HepG2 (cell line): ENCODE data around the gene RPRD1A. TPM values are rescaled to one million over a fixed set of nuclear protein-coding genes. Genes with fewer than 3 reads are reported as not detected.

Experiments
- ATAC-seq: fragments of 200-7000 bp; cut with Tn5 transposase; 3 replicates; pipeline ENCODE4 v1.9.1; 2020; ENCODE audit warnings: mild to moderate bottlenecking, moderate library complexity
- BruUV-seq: library from RNA; stranded (reverse); fragments of 400-500 nt; replicated peaks from 2 replicates; lab custom pipeline; 2021; lab: Mats Ljungman, UMichigan
- CTCF ChIA-PET: fragments of 300-600 bp; formaldehyde crosslinking; extraction: SDS; loops from one replicate; lab custom pipeline; 2021; ENCODE audit warnings: low total read pairs, inconsistent platforms, low intra/inter-chr PET ratio; lab: Yijun Ruan, JAX
- POLR2A ChIA-PET: fragments of 350-600 bp; sonication (Branson Sonifier 250); formaldehyde crosslinking; loops from one replicate; lab custom pipeline; 2020; ENCODE audit warnings: antibody characterized with exemption, inconsistent platforms; lab: Yijun Ruan, JAX
- DNase-seq: peaks from one replicate; pipeline ENCODE4 v3.0.0-alpha.2; 2015; ENCODE audit warnings: low spot score
- FAIRE-seq: peaks from 3 replicates; lab custom pipeline; 2011; peaks lifted over from hg19 to GRCh38; lab: Jason Lieb, UNC
- H2AFZ ChIP-seq: one replicate; pipeline ENCODE4 v1.6.1; 2011; ENCODE audit warnings: low read length, inconsistent platforms
- H3K27ac ChIP-seq: fragments of 300-600 bp; 3 replicates; pipeline ENCODE4 v1.8.0; 2011; ENCODE audit warnings: mixed run types, mild to moderate bottlenecking, mixed read lengths, low read length, inconsistent platforms; ENCODE audit not compliant: insufficient read depth; ENCODE audit errors: extremely low read length
- H3K27me3 ChIP-seq, 2 experiments: fragments of 200-600 bp in 1 of 2; 2 replicates in 1 of 2; 3 replicates in 1 of 2; pipeline versions ENCODE4 v1.6.0 to v1.8.0; 2011; ENCODE audit warnings: low read length in 2 of 2, mild to moderate bottlenecking in 2 of 2, moderate library complexity in 2 of 2, inconsistent platforms in 1 of 2; ENCODE audit not compliant: insufficient read depth in 2 of 2, control insufficient read depth in 1 of 2
- H3K36me3 ChIP-seq, 2 experiments: fragments of 200-600 bp in 1 of 2; replicated peaks in 1 of 2; 2 replicates in 1 of 2; 3 replicates in 1 of 2; pipeline versions ENCODE4 v1.5.1 to v1.8.0; 2011; ENCODE audit warnings: low read length in 2 of 2, inconsistent platforms in 1 of 2; ENCODE audit not compliant: insufficient read depth in 2 of 2, control insufficient read depth in 1 of 2
- H3K4me1 ChIP-seq: 2 replicates; pipeline ENCODE4 v1.5.1; 2012; ENCODE audit warnings: low read length, inconsistent platforms; ENCODE audit not compliant: insufficient read depth
- H3K4me2 ChIP-seq: 2 replicates; pipeline ENCODE4 v1.6.0; 2011; ENCODE audit warnings: low read depth, low read length, inconsistent platforms
- H3K4me3 ChIP-seq, 3 experiments: fragments of 200-600 bp in 1 of 3; sonication (generic), shearing (Covaris generic) in 1 of 3; replicated peaks in 1 of 3; 2 replicates each; pipeline ENCODE4 v1.5.1; 2011 to 2016; ENCODE audit warnings: low read length in 3 of 3, inconsistent platforms in 2 of 3, low read depth in 2 of 3, mild to moderate bottlenecking in 2 of 3, control low read depth in 1 of 3, mixed read lengths in 1 of 3; ENCODE audit not compliant: insufficient read depth in 1 of 3
- H3K79me2 ChIP-seq: one replicate; pipeline ENCODE4 v1.6.1; 2011; ENCODE audit warnings: low read length, inconsistent platforms; ENCODE audit not compliant: insufficient read depth
- H3K9ac ChIP-seq: 2 replicates; pipeline ENCODE4 v1.6.0; 2011; ENCODE audit warnings: mild to moderate bottlenecking, low read depth, low read length, inconsistent platforms; ENCODE audit not compliant: insufficient read depth
- H3K9me3 ChIP-seq: 2 replicates; pipeline ENCODE4 v1.5.1; 2012; ENCODE audit warnings: mild to moderate bottlenecking, low read length
- H4K20me1 ChIP-seq: 2 replicates; pipeline ENCODE4 v1.6.0; 2011; ENCODE audit warnings: inconsistent platforms, mild to moderate bottlenecking, low read length, moderate library complexity; ENCODE audit not compliant: insufficient read depth
- KDM2A ChIP-seq: sonication (generic); formaldehyde crosslinking; IDR thresholded peaks from 2 replicates; pipeline ENCODE4 v1.4.0; 2020; ENCODE audit warnings: low read depth, missing genetic modification reagents, borderline replicate concordance
- POLR2A ChIP-seq, 2 experiments: IDR thresholded peaks; 2 replicates each; pipeline ENCODE4 v1.6.1; 2011; ENCODE audit warnings: low read depth in 2 of 2, low read length in 2 of 2, mild to moderate bottlenecking in 1 of 2, moderate library complexity in 1 of 2; ENCODE audit not compliant: insufficient read depth in 1 of 2
- POLR2G ChIP-seq: fragments of 200-400 bp; formaldehyde crosslinking; IDR thresholded peaks from 2 replicates; pipeline ENCODE4 v1.6.1; 2018; ENCODE audit warnings: mild to moderate bottlenecking, low read depth, low read length, moderate library complexity
- RAD21 ChIP-seq: fragments of 450-650 bp; formaldehyde crosslinking; IDR thresholded peaks from 2 replicates; pipeline ENCODE4 v1.5.0; 2020; ENCODE audit warnings: mild to moderate bottlenecking
- RBFOX2 ChIP-seq: fragments of 200-400 bp; formaldehyde crosslinking; IDR thresholded peaks from 2 replicates; pipeline ENCODE4 v1.6.1; 2017; ENCODE audit warnings: low read depth, mild to moderate bottlenecking, low read length
- SAFB2 ChIP-seq: sonication (generic); formaldehyde crosslinking; IDR thresholded peaks from 2 replicates; pipeline ENCODE4 v1.5.1; 2020; ENCODE audit warnings: missing genetic modification reagents, low read depth, mild to moderate bottlenecking, borderline replicate concordance
- SALL2 ChIP-seq: sonication (generic); formaldehyde crosslinking; IDR thresholded peaks from 2 replicates; pipeline ENCODE4 v1.8.1; 2023; ENCODE audit warnings: mild to moderate bottlenecking, missing genetic modification reagents, inconsistent platforms
- SMC3 ChIP-seq: IDR thresholded peaks from 2 replicates; pipeline ENCODE4 v1.6.1; 2011; ENCODE audit warnings: low read length, improper control_type of control experiment
- TBL1XR1 ChIP-seq: fragments of 150-350 bp; IDR thresholded peaks from 2 replicates; pipeline ENCODE4 v1.6.1; 2014; ENCODE audit warnings: borderline replicate concordance, low read length; ENCODE audit not compliant: partially characterized antibody
- ZHX2 ChIP-seq, 2 experiments: sonication (generic) in 1 of 2; formaldehyde crosslinking in 1 of 2; IDR thresholded peaks; 2 replicates each; pipeline versions ENCODE4 v1.6.1 to v1.9.0; 2014 to 2022; ENCODE audit warnings: antibody characterized with exemption in 1 of 2, borderline replicate concordance in 1 of 2, inconsistent platforms in 1 of 2, low read depth in 1 of 2, missing genetic modification reagents in 1 of 2
- ZNF788 ChIP-seq: sonication (generic); formaldehyde crosslinking; IDR thresholded peaks from 2 replicates; pipeline ENCODE4 v1.5.0; 2020; ENCODE audit warnings: mild to moderate bottlenecking, missing genetic modification reagents, borderline replicate concordance
- ZSCAN20 ChIP-seq: sonication (generic); formaldehyde crosslinking; IDR thresholded peaks from 2 replicates; pipeline ENCODE4 v1.4.0; 2020; ENCODE audit warnings: missing genetic modification reagents, mild to moderate bottlenecking, borderline replicate concordance
- WGBS: methylation state at CpG from one replicate; pipeline ENCODE4 v1.1.6; 2017; ENCODE audit warnings: low lambda C conversion rate; 5-methylcytosine and 5-hydroxymethylcytosine counted together
- in situ Hi-C: cut with HindIII; loops from 2 replicates; pipeline ENCODE4 v1.10.0; 2017; ENCODE audit warnings: low pct_unique_long_range_greater_than_20kb; ENCODE audit not compliant: extremely low pct_ligation_motif_present
- intact Hi-C: fragments of 100-400 bp; cut with micrococcal nuclease; formaldehyde crosslinking; loops from one replicate; pipeline ENCODE4 v1.10.0; 2022; ENCODE audit not compliant: unreplicated experiment
- polyA plus RNA-seq, 8 experiments: library from polyadenylated mRNA; depleted of rRNA in 3 of 8; stranded (reverse) in 7 of 8; unstranded in 1 of 8; fragments of >200 nt; fragmentation: Illumina TruSeq in 4 of 8; extraction: Trizol in 4 of 8; gene quantifications; 2 replicates each; pipeline versions ENCODE4 v1.2.1 to v1.2.3, GENCODE V29; 2011 to 2016; ENCODE audit warnings: low read depth in 4 of 8, missing spikeins in 1 of 8, mixed read lengths in 1 of 8; ENCODE audit not compliant: insufficient read depth in 1 of 8
- total RNA-seq, 5 experiments: library from RNA; depleted of rRNA; stranded (reverse); fragments of >200 nt; fragmentation: Illumina TruSeq; extraction: Trizol; gene quantifications; 2 replicates each; pipeline ENCODE4 v1.2.3, GENCODE V29; 2016; ENCODE audit warnings: low read depth in 1 of 5
- TF ChIP-seq, protein P1 (sequence below): sonication (generic); formaldehyde crosslinking; IDR thresholded peaks from 2 replicates; pipeline ENCODE4 v1.8.0; 2022; ENCODE audit warnings: missing genetic modification reagents, mild to moderate bottlenecking, inconsistent platforms, borderline replicate concordance
- TF ChIP-seq, protein P2 (sequence below): sonication (generic); formaldehyde crosslinking; IDR thresholded peaks from 2 replicates; pipeline ENCODE4 v1.4.0; 2020; ENCODE audit warnings: mild to moderate bottlenecking, missing genetic modification reagents

RPRD1A gene
- total and polyA plus RNA-seq, 2 of the 13 experiments (the other 11 are each of a cell fraction or from before 2014, with no cell fraction given) = 42.5 to 78.2 TPM

DNA sequence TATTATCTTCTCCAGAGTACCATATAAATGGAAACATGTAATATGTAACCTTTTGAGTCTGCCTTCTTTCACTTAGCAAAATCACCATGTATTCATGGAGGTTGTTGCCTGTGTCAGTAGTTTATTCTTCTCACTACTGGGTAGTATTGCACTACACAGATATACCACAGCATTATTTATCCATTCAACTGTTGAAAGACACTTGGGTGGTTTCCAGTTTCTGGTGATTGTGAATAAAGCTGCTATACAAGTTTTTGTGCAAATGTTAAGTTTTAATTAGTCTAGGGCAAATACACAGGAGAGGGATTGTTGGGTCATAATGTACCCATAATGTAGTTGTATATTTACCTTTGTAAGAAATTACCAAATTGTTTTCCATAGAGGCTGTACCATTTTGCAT lies 29.6 kb upstream of the RPRD1A start (continued):
- TF ChIP-seq SAFB2 = no peak
- TF ChIP-seq TBL1XR1 = no peak
- TF ChIP-seq, protein P1, sequence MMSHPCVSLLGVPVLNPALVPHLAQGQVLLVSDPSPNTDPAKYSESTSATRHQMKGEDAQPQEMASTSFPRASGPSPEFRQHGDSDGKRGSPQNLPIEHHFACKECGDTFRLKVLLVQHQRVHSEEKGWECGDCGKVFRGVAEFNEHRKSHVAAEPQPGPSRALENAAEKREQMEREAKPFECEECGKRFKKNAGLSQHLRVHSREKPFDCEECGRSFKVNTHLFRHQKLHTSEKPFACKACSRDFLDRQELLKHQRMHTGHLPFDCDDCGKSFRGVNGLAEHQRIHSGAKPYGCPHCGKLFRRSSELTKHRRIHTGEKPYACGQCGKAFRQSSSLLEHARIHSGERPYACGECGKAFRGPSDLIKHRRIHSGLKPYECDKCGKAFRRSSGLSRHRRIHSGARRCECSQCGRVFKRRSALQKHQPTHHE (CRISPR knock-in tag) = no peak
- TF ChIP-seq ZNF788 (CRISPR knock-in tag) = no peak

DNA sequence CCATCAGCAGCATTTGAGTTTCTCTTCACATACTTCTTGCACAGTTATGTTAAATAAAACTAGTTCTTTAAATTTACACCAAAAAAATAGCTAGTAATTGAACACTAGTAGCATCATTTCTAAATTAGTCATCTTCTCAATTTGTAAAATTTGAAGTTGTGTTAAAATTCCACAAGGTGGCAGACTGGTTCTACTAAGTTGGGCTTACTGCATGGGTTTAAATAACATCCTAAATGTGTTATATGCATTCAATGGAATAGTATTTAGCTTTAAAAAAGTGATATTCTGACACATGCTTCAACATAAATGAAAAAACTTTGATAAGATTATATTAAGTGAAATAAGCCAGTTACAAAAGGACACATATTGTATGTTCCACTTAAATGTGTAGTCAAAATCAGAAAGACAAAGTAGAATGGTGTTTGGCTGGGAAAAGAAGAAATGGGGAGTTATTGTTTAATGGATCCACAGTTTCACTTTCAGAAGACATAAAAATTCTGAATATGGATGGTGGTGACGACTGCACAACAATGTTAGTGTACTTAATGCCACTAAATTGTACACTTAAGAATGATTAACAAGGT lies 28.7 kb upstream of the RPRD1A start:
- Histone ChIP-seq H3K4me1 (peaks cover 6% of the 10 kb centered on the region; the same call in 1 of the 2 replicates), H3K9ac (no peak overlapping the region), H4K20me1 (no peaks in the 10 kb centered on the region), H3K4me2 (no peak overlapping the region), H3K27me3 (0 out of 5 replicates have a peak, but pooled peaks cover 0 to 4% of the 10 kb centered on the region in 2 experiments), H3K4me3 (no peak overlapping the region), H2AFZ (no peak overlapping the region), H3K27ac (no peak overlapping the region), H3K9me3 (no peaks in the 10 kb centered on the region), H3K36me3 (no peaks in the 10 kb centered on the region), H3K79me2 (no peaks in the 10 kb centered on the region)
- CTCF ChIA-PET = interaction anchor here (1.1 to 5.1 kb wide), 5 partner anchors 78 to 477 kb away, joined by 3 to 79 read pairs (median 4); no protein-coding TSS in a partner anchor
- DNase-seq (peak; percentile 53), FAIRE-seq (peak; percentile 81), ATAC-seq (no peak)
- intact Hi-C loops = loop anchor here (1.0 to 5.0 kb wide), 3 partner anchors 188 to 661 kb away; no protein-coding TSS in a partner anchor
- 0% methylated on average over 1 of the region's 1 CpG for WGBS
- in situ Hi-C loops = loop anchor here (10.0 kb wide), 2 partner anchors 319 to 479 kb away; no protein-coding TSS in a partner anchor
- no TSS peak for BruUV-seq
- POLR2A ChIA-PET = interaction anchor here (1.0 kb wide), 1 partner anchor 188 kb away, joined by 3 read pairs; no protein-coding TSS in a partner anchor
- TF ChIP-seq POLR2G (no peak), SMC3 (peak; percentile 83), ZHX2 (IDR thresholded peaks at IDR 0.05; ENCODE audit: low read depth) (no peak), ZHX2 (CRISPR knock-in tag; IDR thresholded peaks at IDR 0.05; ENCODE audit: borderline replicate concordance) (no peak), ZSCAN20 (CRISPR knock-in tag) (no peak), RBFOX2 (no peak), POLR2A (IDR thresholded peaks at IDR 0.05; ENCODE audit: insufficient read depth in 1 of 2, low read depth in 2 of 2, low read length in 2 of 2) (no peak), SALL2 (no peak), KDM2A (CRISPR knock-in tag) (no peak), RAD21 (CRISPR knock-in tag) (peak; percentile 53)
- TF ChIP-seq, protein P2, sequence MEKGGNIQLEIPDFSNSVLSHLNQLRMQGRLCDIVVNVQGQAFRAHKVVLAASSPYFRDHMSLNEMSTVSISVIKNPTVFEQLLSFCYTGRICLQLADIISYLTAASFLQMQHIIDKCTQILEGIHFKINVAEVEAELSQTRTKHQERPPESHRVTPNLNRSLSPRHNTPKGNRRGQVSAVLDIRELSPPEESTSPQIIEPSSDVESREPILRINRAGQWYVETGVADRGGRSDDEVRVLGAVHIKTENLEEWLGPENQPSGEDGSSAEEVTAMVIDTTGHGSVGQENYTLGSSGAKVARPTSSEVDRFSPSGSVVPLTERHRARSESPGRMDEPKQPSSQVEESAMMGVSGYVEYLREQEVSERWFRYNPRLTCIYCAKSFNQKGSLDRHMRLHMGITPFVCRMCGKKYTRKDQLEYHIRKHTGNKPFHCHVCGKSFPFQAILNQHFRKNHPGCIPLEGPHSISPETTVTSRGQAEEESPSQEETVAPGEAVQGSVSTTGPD = no peak
